Naive thymus-derived CD4-positive, alpha-beta T cell (primary cell): ENCODE results near the gene CYB5R2. TPM values are rescaled to one million over a fixed set of nuclear protein-coding genes. Genes with fewer than 3 reads are reported as not detected.

Experiments
- ATAC-seq: fragments of 150-1000 bp; cut with Tn5 transposase; 2 replicates; pipeline ENCODE4 v1.10.0; 2021; ENCODE audit warnings: mild to moderate bottlenecking, moderate library complexity
- CTCF ChIA-PET: fragments of 350-600 bp; sonication (Branson Sonifier 250); formaldehyde crosslinking; loops from one replicate; lab custom pipeline; 2021; ENCODE audit warnings: antibody characterized with exemption; lab: Charles Lee
- POLR2A ChIA-PET: fragments of 350-600 bp; sonication (Branson Sonifier 250); formaldehyde crosslinking; loops from one replicate; lab custom pipeline; 2021; ENCODE audit warnings: antibody characterized with exemption, inconsistent platforms; lab: Charles Lee
- DNase-seq, 9 donors: peaks; one replicate each; pipeline versions ENCODE4 v3.0.0 to v3.0.0-alpha.2; 2020 to 2022; ENCODE audit warnings: mixed read lengths in 1 of 9
- H3K27ac ChIP-seq: one replicate; pipeline ENCODE4 v1.7.0; 2013; ENCODE audit warnings: mild to moderate bottlenecking, low read depth, low read length, moderate library complexity
- H3K27me3 ChIP-seq, 2 donors: one replicate each; pipeline ENCODE4 v1.7.0; 2013; ENCODE audit warnings: low read length in 2 of 2, mild to moderate bottlenecking in 2 of 2, moderate library complexity in 2 of 2; ENCODE audit not compliant: control insufficient read depth in 2 of 2, insufficient read depth in 2 of 2
- H3K36me3 ChIP-seq, 3 experiments: 1 replicate in 2 of 3; 2 replicates in 1 of 3; pipeline ENCODE4 v1.7.0; 2013; ENCODE audit warnings: low read length in 3 of 3, mild to moderate bottlenecking in 3 of 3, moderate library complexity in 1 of 3; ENCODE audit not compliant: insufficient read depth in 3 of 3, control insufficient read depth in 2 of 3
- H3K4me1 ChIP-seq, 2 donors: one replicate each; pipeline ENCODE4 v1.7.0; 2013; ENCODE audit warnings: low read length in 2 of 2, mild to moderate bottlenecking in 2 of 2, moderate library complexity in 1 of 2; ENCODE audit not compliant: control insufficient read depth in 2 of 2, insufficient read depth in 2 of 2
- H3K4me3 ChIP-seq: 2 replicates; pipeline ENCODE4 v1.7.0; 2013; ENCODE audit warnings: mild to moderate bottlenecking, low read length
- H3K9me3 ChIP-seq, 3 experiments: 1 replicate in 2 of 3; 2 replicates in 1 of 3; pipeline ENCODE4 v1.7.0; 2013; ENCODE audit warnings: low read length in 3 of 3; ENCODE audit not compliant: control insufficient read depth in 2 of 3
- H3K27ac Mint-ChIP-seq, 9 donors: one replicate each; pipeline ENCODE4 v1.8.0; 2020 to 2022; ENCODE audit warnings: mixed read lengths in 9 of 9, mild to moderate bottlenecking in 8 of 9, moderate library complexity in 5 of 9, inconsistent platforms in 2 of 9
- H3K27me3 Mint-ChIP-seq, 5 donors: one replicate each; pipeline ENCODE4 v1.8.0; 2021 to 2022; ENCODE audit warnings: mixed read lengths in 5 of 5, mild to moderate bottlenecking in 1 of 5
- H3K36me3 Mint-ChIP-seq, 5 donors: one replicate each; pipeline ENCODE4 v1.8.0; 2020 to 2022; ENCODE audit warnings: mixed read lengths in 5 of 5, mild to moderate bottlenecking in 3 of 5, inconsistent platforms in 1 of 5
- H3K4me1 Mint-ChIP-seq, 7 donors: one replicate each; pipeline ENCODE4 v1.8.0; 2020 to 2022; ENCODE audit warnings: mixed read lengths in 7 of 7, mild to moderate bottlenecking in 3 of 7, inconsistent platforms in 1 of 7
- H3K4me3 Mint-ChIP-seq, 10 donors: one replicate each; pipeline ENCODE4 v1.8.0; 2020 to 2022; ENCODE audit warnings: mild to moderate bottlenecking in 10 of 10, mixed read lengths in 10 of 10, moderate library complexity in 6 of 10, inconsistent platforms in 2 of 10
- H3K9me3 Mint-ChIP-seq, 11 donors: one replicate each; pipeline ENCODE4 v1.8.0; 2020 to 2022; ENCODE audit warnings: mixed read lengths in 11 of 11, mild to moderate bottlenecking in 4 of 11, inconsistent platforms in 1 of 11, moderate library complexity in 1 of 11
- intact Hi-C, 2 donors: fragments of 100-400 bp; cut with micrococcal nuclease; formaldehyde crosslinking; loops; one replicate each; pipeline ENCODE4 v1.15.1; 2023
- polyA plus RNA-seq, 2 donors: library from polyadenylated mRNA; unstranded; fragments of 300-500 nt; fragmentation: Illumina TruSeq; gene quantifications; one replicate each; pipeline ENCODE4 v1.2.3, GENCODE V29; 2021
- total RNA-seq, 6 experiments: library from RNA in 5 of 6; stranded (reverse) in 5 of 6; gene quantifications; 1 replicate in 5 of 6; 2 replicates in 1 of 6; pipeline ENCODE4 v1.2.3 and lab custom pipeline; 2021 to 2026

CYB5R2 gene
- total and polyA plus RNA-seq, 7 experiments from 2014 or later: 0.13 to 2.8 (median 0.69) TPM; not detected in 2

DNA sequence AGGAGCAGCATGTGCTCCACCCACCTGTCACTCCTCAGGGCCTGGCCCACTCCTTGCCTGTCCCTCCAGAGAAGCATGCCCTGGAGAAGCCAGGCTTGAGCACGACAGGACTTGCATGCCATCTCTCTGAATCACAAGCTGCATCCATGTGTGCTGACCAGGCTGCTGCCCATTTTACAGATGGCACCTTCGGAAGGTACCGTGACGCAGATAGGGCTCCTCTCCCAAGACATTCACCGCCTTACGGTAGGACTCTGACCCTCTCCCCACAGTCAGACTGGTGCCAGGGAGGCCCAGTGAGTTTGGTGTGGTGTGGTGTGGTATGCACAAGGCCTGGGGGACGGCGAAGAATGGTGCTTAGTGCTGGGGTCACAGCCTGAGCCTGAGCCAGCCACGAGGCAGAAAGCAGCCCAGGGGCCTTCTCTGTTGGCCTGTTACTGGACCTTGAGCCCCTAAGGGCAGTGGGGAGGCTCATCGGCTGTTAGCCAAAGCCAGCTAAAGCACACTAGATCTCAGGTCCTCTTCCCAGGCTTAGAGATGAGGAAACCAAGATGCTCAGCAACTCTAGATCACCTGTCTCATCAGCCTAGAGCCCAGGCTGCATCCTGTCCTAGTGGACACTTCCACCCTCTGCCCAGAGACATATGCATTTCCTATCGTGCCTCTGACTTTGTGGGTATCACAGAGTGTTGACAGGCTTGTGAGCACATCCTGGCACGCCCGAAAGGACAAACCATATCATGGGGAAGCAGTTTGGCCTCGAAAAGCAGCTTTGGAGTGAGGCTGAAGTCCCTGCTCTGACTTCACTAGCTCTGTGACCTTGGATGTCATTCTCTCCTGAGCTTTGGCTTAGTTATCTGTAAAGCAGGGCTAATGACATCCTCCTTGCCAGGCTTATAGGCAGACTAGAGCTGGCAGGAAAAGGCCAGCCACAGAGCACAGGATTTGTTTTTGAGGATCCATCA, 17.8 kb downstream of the CYB5R2 start:
- Histone ChIP-seq H3K9me3 (no peaks in the 10 kb centered on the region), H3K4me1 (no peaks in the 10 kb centered on the region), H3K4me3 (no peak overlapping the region), H3K27ac (no peak overlapping the region), H3K36me3 (peaks cover 0 to 49% (median 11%) of the 10 kb centered on the region in 3 experiments), H3K27me3 (no peaks in the 10 kb centered on the region)
- H3K4me1 Mint-ChIP-seq: no peaks in the 10 kb centered on the region
- ChIA-PET POLR2A (no interaction called here), CTCF (no interaction called here)
- H3K27ac Mint-ChIP-seq: no peak overlapping the region
- H3K36me3 Mint-ChIP-seq: peaks cover 0 to 64% (median 17%) of the 10 kb centered on the region in 5 donors
- no peak for DNase-seq
- no peaks in the 10 kb centered on the region for H3K27me3 Mint-ChIP-seq
- intact Hi-C loops: no loop called here
- H3K4me3 Mint-ChIP-seq: no peak overlapping the region
- no peak for ATAC-seq
- H3K9me3 Mint-ChIP-seq: peaks cover 0 to 7% (median 0%) of the 10 kb centered on the region in 11 donors

- POLR2A ChIA-PET: no interaction called here
- intact Hi-C loops: no loop called here
Measured at GRCh38 chr11:7654195-7654705, 19.1 kb downstream of the CYB5R2 start.

GRCh38 chr11:7651700-7652099, 21.6 kb downstream of the CYB5R2 start:
- Mint-ChIP-seq H3K27me3 (peaks cover 0 to 2% (median 0%) of the 10 kb centered on the region in 5 donors), H3K9me3 (no peaks in the 10 kb centered on the region), H3K36me3 (peaks cover 0 to 83% (median 15%) of the 10 kb centered on the region in 5 donors), H3K4me3 (no peak overlapping the region), H3K4me1 (no peaks in the 10 kb centered on the region), H3K27ac (no peak overlapping the region)
- intact Hi-C loops: no loop called here
- Histone ChIP-seq H3K9me3 (no peaks in the 10 kb centered on the region), H3K4me1 (no peaks in the 10 kb centered on the region), H3K36me3 (peaks cover 0 to 70% (median 11%) of the 10 kb centered on the region in 3 experiments), H3K4me3 (no peak overlapping the region), H3K27me3 (no peaks in the 10 kb centered on the region), H3K27ac (no peak overlapping the region)
- ATAC-seq (no peak), DNase-seq (no peak)
- ChIA-PET POLR2A (no interaction called here), CTCF (interaction anchor here (1.1 kb wide), 1 partner anchor 138 kb away, joined by 3 read pairs; the partner anchor contains the start of gene PPFIBP2)

More at GRCh38 chr11:7654195-7654705, 19.1 kb downstream of the CYB5R2 start:
- Histone ChIP-seq H3K27me3 (no peaks in the 10 kb centered on the region), H3K4me1 (no peaks in the 10 kb centered on the region), H3K4me3 (no peak overlapping the region), H3K36me3 (peaks cover 0 to 59% (median 11%) of the 10 kb centered on the region in 3 experiments), H3K9me3 (no peaks in the 10 kb centered on the region), H3K27ac (no peak overlapping the region)
- DNase-seq (no peak), ATAC-seq (no peak)
- Mint-ChIP-seq H3K9me3 (peaks cover 0 to 7% (median 0%) of the 10 kb centered on the region in 11 donors), H3K36me3 (peaks cover 0 to 77% (median 21%) of the 10 kb centered on the region in 5 donors), H3K4me3 (no peak overlapping the region), H3K27ac (peak overlapping the region in 1 of 9 donors; percentile 45), H3K27me3 (no peaks in the 10 kb centered on the region), H3K4me1 (no peaks in the 10 kb centered on the region)
- CTCF ChIA-PET: no interaction called here

DNA sequence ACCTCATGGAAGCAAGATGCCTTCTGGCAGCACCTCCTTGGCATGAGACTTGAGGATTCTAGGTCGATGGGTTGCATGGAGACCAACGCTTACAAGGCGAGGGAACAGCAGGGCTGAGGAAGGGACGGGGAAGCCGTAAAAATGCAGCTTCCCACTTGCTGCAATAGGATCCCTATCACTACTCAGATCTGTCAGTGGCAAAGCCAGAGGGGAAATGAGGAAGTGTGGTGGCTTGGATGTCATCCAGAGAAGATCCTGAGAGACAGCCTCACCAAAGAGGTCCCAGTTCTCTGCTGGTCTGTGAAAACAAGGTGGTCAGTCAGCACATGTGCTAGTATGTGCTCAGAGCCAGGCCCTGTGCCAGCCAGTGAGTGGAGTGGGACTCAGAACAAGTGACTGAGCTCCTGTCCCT, 22.2 kb downstream of the CYB5R2 start:
- no peaks in the 10 kb centered on the region for H3K4me1 ChIP-seq
- Mint-ChIP-seq H3K36me3 (peaks cover 0 to 77% (median 15%) of the 10 kb centered on the region in 5 donors), H3K27ac (no peak overlapping the region), H3K27me3 (peaks cover 0 to 2% (median 0%) of the 10 kb centered on the region in 5 donors), H3K4me1 (no peaks in the 10 kb centered on the region), H3K4me3 (no peak overlapping the region), H3K9me3 (no peaks in the 10 kb centered on the region)
- ATAC-seq (no peak), DNase-seq (no peak)
- ChIA-PET POLR2A (no interaction called here), CTCF (interaction anchor here (1.1 kb wide), 1 partner anchor 138 kb away, joined by 3 read pairs; the partner anchor contains the start of gene PPFIBP2)
- no peaks in the 10 kb centered on the region for H3K9me3 ChIP-seq
- intact Hi-C loops: no loop called here
- H3K4me3 ChIP-seq: no peak overlapping the region
- H3K36me3 ChIP-seq: peaks cover 0 to 70% (median 11%) of the 10 kb centered on the region in 3 experiments
- H3K27ac ChIP-seq: no peak overlapping the region
- no peaks in the 10 kb centered on the region for H3K27me3 ChIP-seq

GRCh38 chr11:7648264-7648663, 25.0 kb downstream of the CYB5R2 start:
- no peaks in the 10 kb centered on the region for H3K9me3 Mint-ChIP-seq
- no peak for ATAC-seq
- CTCF ChIA-PET: no interaction called here
- Histone ChIP-seq H3K4me1 (no peaks in the 10 kb centered on the region), H3K27me3 (no peaks in the 10 kb centered on the region), H3K4me3 (no peak overlapping the region), H3K9me3 (no peaks in the 10 kb centered on the region), H3K27ac (no peak overlapping the region), H3K36me3 (peaks cover 0 to 46% (median 10%) of the 10 kb centered on the region in 3 experiments)
- intact Hi-C loops: loop anchor here in 1 of 2 donors (5.0 kb wide), 1 partner anchor 136 kb away; the partner anchor contains the start of gene PPFIBP2
- peaks cover 0 to 69% (median 15%) of the 10 kb centered on the region in 5 donors for H3K36me3 Mint-ChIP-seq
- H3K27ac Mint-ChIP-seq: no peak overlapping the region
- H3K27me3 Mint-ChIP-seq: peaks cover 0 to 2% (median 0%) of the 10 kb centered on the region in 5 donors
- POLR2A ChIA-PET: no interaction called here
- H3K4me1 Mint-ChIP-seq: no peaks in the 10 kb centered on the region
- H3K4me3 Mint-ChIP-seq: no peak overlapping the region
- DNase-seq: no peak

DNA sequence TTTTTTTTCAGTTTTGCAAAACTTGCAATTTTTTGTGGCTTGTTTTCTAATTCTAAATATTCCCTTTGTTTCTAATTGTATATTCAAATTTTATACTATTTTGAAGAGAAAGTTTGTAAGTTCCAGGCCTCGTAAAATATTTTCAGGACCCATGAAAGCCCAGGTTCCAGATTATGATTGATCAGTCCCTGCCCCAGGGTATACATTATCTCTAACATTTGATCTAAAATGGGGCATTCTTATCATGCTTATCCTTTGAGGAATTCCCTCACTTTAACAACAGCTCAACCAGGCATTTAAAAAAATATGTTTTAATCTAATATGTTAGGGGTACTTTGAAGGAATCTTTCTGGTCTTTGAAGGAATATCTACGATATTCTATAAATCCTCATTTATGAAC, 26.4 kb downstream of the CYB5R2 start:
- intact Hi-C loops: loop anchor here in 1 of 2 donors (5.0 kb wide), 1 partner anchor 135 kb away; the partner anchor contains the start of gene PPFIBP2
- Mint-ChIP-seq H3K9me3 (no peaks in the 10 kb centered on the region), H3K4me3 (no peak overlapping the region), H3K4me1 (no peaks in the 10 kb centered on the region), H3K36me3 (peaks cover 0 to 66% (median 14%) of the 10 kb centered on the region in 5 donors), H3K27ac (no peak overlapping the region), H3K27me3 (peaks cover 0 to 2% (median 0%) of the 10 kb centered on the region in 5 donors)
- ChIA-PET CTCF (interaction anchor here (0.7 to 1.2 kb wide), 2 partner anchors 45 to 552 kb away, joined by 3 read pairs; no protein-coding TSS in a partner anchor), POLR2A (no interaction called here)
- DNase-seq (no peak), ATAC-seq (no peak)
- H3K27ac ChIP-seq: no peak overlapping the region
- H3K36me3 ChIP-seq: peaks cover 0 to 44% (median 5%) of the 10 kb centered on the region in 3 experiments
- no peaks in the 10 kb centered on the region for H3K27me3 ChIP-seq
- H3K9me3 ChIP-seq: no peaks in the 10 kb centered on the region
- no peaks in the 10 kb centered on the region for H3K4me1 ChIP-seq
- no peak overlapping the region for H3K4me3 ChIP-seq
